OCI-LY7 (cell line): Measurements from ENCODE around the gene LRRFIP1. TPM values are rescaled to one million over a fixed set of nuclear protein-coding genes. Genes with fewer than 3 reads are reported as not detected.

ENCODE experiments used
- BruUV-seq: library from RNA; stranded (reverse); fragments of 400-500 nt; replicated peaks from 2 replicates; lab custom pipeline; 2021; lab: Mats Ljungman, UMichigan
- CTCF ChIA-PET: fragments of 300-600 bp; sonication (Branson Sonifier 250); formaldehyde crosslinking; loops from one replicate; lab custom pipeline; 2022; ENCODE audit warnings: antibody characterized with exemption; ENCODE audit not compliant: unreplicated experiment; lab: Charles Lee
- POLR2A ChIA-PET: fragments of 300-600 bp; sonication (Branson Sonifier 250); formaldehyde crosslinking; loops from one replicate; lab custom pipeline; 2022; ENCODE audit warnings: antibody characterized with exemption; lab: Charles Lee
- DNase-seq: peaks from one replicate; pipeline ENCODE4 v3.0.0-alpha.2; 2015; ENCODE audit warnings: low spot score
- H2AFZ ChIP-seq: fragments of 200-600 bp; sonication (generic), shearing (Covaris generic); 2 replicates; pipeline ENCODE4 v1.6.1; 2014; ENCODE audit warnings: mild to moderate bottlenecking, antibody characterized with exemption, low read length, moderate library complexity
- H3K27ac ChIP-seq: fragments of 200-600 bp; sonication (generic); 2 replicates; pipeline ENCODE4 v1.5.1; 2014; ENCODE audit warnings: mixed run types, low read depth, mild to moderate bottlenecking, moderate library complexity, low read length, inconsistent platforms; ENCODE audit not compliant: poor library complexity, severe bottlenecking
- H3K36me3 ChIP-seq: fragments of 200-600 bp; sonication (generic); 2 replicates; pipeline ENCODE4 v1.6.1; 2014; ENCODE audit warnings: mild to moderate bottlenecking, antibody characterized with exemption, low read length, moderate library complexity, mixed read lengths; ENCODE audit not compliant: insufficient read depth
- H3K4me1 ChIP-seq: fragments of 200-600 bp; sonication (generic); 2 replicates; pipeline ENCODE4 v1.5.1; 2014; ENCODE audit warnings: mild to moderate bottlenecking, low read length; ENCODE audit not compliant: insufficient read depth, poor library complexity, severe bottlenecking
- H3K4me2 ChIP-seq: fragments of 200-600 bp; sonication (generic); 2 replicates; pipeline ENCODE4 v1.6.1; 2014; ENCODE audit warnings: mild to moderate bottlenecking, low read length
- H3K4me3 ChIP-seq: fragments of 200-600 bp; sonication (generic); 2 replicates; pipeline ENCODE4 v1.5.1; 2014; ENCODE audit warnings: mild to moderate bottlenecking, low read depth, low read length; ENCODE audit not compliant: poor library complexity, severe bottlenecking
- H3K79me2 ChIP-seq: fragments of 200-600 bp; sonication (generic); 2 replicates; pipeline ENCODE4 v1.6.1; 2016; ENCODE audit warnings: low read depth, mild to moderate bottlenecking, low read length, moderate library complexity, mixed read lengths; ENCODE audit not compliant: insufficient read depth
- H3K9me2 ChIP-seq: fragments of 200-600 bp; sonication (generic); 2 replicates; pipeline ENCODE4 v1.6.1; 2016; ENCODE audit warnings: mild to moderate bottlenecking, low read length, mixed read lengths; ENCODE audit not compliant: insufficient read depth
- H3K9me3 ChIP-seq: fragments of 200-600 bp; sonication (generic); 2 replicates; pipeline ENCODE4 v1.6.1; 2014; ENCODE audit warnings: mild to moderate bottlenecking, mixed run types, low read length, mixed read lengths
- H4K20me1 ChIP-seq: fragments of 200-600 bp; sonication (generic); 2 replicates; pipeline ENCODE4 v1.6.1; 2014; ENCODE audit warnings: mild to moderate bottlenecking, antibody characterized with exemption, low read length, moderate library complexity, mixed read lengths; ENCODE audit not compliant: insufficient read depth
- EZH2phosphoT487 ChIP-seq: fragments of 200-600 bp; sonication (generic); IDR thresholded peaks from 2 replicates; pipeline ENCODE4 v1.6.1; 2018; ENCODE audit warnings: low read depth, borderline replicate concordance, mild to moderate bottlenecking, mixed run types, antibody characterized with exemption, low read length, moderate library complexity, mixed read lengths
- intact Hi-C: fragments of 100-400 bp; cut with micrococcal nuclease; formaldehyde crosslinking; loops from one replicate; pipeline ENCODE4 v1.10.0; 2022; ENCODE audit not compliant: unreplicated experiment
- total RNA-seq, 2 experiments: library from RNA; depleted of rRNA in 1 of 2; stranded (reverse); fragments of >200 nt in 1 of 2; shearing (Covaris generic) in 1 of 2; gene quantifications; 2 replicates each; pipeline ENCODE4 v1.2.3, GENCODE V29; 2014 to 2022
- TF ChIP-seq, protein P1 (sequence below): fragments of 200-600 bp; sonication (generic); conservative IDR thresholded peaks from 2 replicates; pipeline ENCODE4 v1.5.1; 2014; ENCODE audit warnings: mild to moderate bottlenecking, antibody characterized with exemption, low read length, moderate library complexity, mixed read lengths

LRRFIP1 gene
- total RNA-seq, 2 experiments from 2014 or later, result 95.7 to 216 TPM

DNA sequence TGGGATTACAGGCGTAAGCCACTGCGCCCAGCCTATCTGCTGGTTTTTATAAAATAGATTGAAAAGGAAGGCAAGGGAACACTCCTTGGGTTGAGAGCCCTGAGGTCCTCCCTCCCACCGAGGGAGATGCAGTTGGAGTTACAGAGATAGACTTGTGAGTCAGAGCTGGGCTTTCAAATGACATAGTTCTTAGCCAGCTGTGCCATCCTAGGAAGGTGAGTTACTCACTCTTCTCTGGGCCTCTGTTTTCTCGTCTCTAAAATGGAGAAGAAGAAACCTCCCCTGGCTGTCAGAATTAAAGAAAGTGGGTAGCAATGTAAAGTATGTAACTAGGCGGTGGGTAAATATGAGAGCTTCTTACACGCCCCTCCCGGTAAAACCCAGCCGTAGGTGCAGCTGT, 2.4 kb downstream of the LRRFIP1 start:
- no peaks in the 10 kb centered on the region for H3K9me2 ChIP-seq
- no peaks in the 10 kb centered on the region for H3K36me3 ChIP-seq
- no peak for DNase-seq
- no peaks in the 10 kb centered on the region for H4K20me1 ChIP-seq
- no peak overlapping the region for H2AFZ ChIP-seq
- no TSS peak for BruUV-seq
- TF ChIP-seq, protein P1, sequence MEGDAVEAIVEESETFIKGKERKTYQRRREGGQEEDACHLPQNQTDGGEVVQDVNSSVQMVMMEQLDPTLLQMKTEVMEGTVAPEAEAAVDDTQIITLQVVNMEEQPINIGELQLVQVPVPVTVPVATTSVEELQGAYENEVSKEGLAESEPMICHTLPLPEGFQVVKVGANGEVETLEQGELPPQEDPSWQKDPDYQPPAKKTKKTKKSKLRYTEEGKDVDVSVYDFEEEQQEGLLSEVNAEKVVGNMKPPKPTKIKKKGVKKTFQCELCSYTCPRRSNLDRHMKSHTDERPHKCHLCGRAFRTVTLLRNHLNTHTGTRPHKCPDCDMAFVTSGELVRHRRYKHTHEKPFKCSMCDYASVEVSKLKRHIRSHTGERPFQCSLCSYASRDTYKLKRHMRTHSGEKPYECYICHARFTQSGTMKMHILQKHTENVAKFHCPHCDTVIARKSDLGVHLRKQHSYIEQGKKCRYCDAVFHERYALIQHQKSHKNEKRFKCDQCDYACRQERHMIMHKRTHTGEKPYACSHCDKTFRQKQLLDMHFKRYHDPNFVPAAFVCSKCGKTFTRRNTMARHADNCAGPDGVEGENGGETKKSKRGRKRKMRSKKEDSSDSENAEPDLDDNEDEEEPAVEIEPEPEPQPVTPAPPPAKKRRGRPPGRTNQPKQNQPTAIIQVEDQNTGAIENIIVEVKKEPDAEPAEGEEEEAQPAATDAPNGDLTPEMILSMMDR, result no peak
- no peak for TF ChIP-seq EZH2phosphoT487
- no peak overlapping the region for H3K4me2 ChIP-seq
- peaks cover 32% of the 10 kb centered on the region for H3K4me1 ChIP-seq
- CTCF ChIA-PET, result no interaction called here
- POLR2A ChIA-PET, result interaction anchor here (1.1 kb wide), 1 partner anchor 101 kb away, joined by 6 read pairs; no protein-coding TSS in a partner anchor
- no peak overlapping the region for H3K4me3 ChIP-seq
- no peak overlapping the region for H3K27ac ChIP-seq
- intact Hi-C loops, result loop anchor here (10.0 kb wide), 1 partner anchor 145 kb away; no protein-coding TSS in a partner anchor
- H3K79me2 ChIP-seq, result no peaks in the 10 kb centered on the region
- H3K9me3 ChIP-seq, result peaks cover 2% of the 10 kb centered on the region; the same call in 1 of the 2 replicates

DNA sequence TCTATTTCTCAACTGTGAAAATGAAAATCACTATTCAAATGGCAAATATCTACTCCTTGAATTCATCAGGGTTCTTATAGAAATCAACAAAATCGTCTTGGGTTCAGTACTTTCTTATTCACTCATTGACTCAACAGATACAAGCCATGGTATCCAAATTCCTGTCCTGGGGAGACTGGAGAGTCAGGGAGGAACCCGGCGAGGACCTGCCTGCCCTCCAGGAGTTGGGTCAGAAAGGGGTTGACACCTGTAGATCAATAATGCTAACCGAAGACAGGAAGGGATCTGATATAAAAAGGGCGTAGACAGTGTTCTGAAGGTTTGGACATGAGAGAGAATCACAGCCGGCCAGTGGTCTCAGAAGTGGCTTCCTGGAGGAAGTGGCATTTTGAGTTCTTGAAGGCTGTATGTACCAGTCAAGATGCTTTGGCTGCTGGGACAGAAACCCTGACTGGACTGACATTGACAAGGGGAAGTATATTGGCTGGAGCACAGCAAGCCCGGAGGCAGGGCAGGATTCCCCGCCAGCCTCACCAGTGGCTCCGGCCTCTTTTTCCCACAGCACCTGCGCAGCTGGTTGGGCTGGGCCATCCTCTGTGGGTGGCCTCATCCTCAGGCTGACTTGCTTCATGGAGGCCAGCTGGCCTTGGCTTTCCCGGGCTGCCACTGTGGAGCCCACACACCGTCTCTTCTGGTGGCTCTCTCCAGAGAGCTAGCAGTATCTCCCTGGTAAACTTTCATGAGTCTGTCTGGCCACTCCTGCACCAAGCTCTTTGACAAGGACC, 3.0 kb downstream of the LRRFIP1 start:
- TF ChIP-seq, protein P1, result no peak
- no peak for TF ChIP-seq EZH2phosphoT487
- Histone ChIP-seq H3K9me3 (peaks cover 6% of the 10 kb centered on the region; the same call in 1 of the 2 replicates), H3K4me3 (no peak overlapping the region), H3K4me1 (peaks cover 29% of the 10 kb centered on the region), H2AFZ (no peak overlapping the region), H4K20me1 (no peaks in the 10 kb centered on the region), H3K36me3 (no peaks in the 10 kb centered on the region), H3K4me2 (peak overlapping the region; percentile 47), H3K27ac (no peak overlapping the region), H3K79me2 (no peaks in the 10 kb centered on the region), H3K9me2 (no peaks in the 10 kb centered on the region)
- no peak for DNase-seq
- BruUV-seq, result no TSS peak
- ChIA-PET POLR2A (interaction anchor here (1.1 kb wide), 1 partner anchor 100 kb away, joined by 6 read pairs; no protein-coding TSS in a partner anchor), CTCF (no interaction called here)
- intact Hi-C loops, result no loop called here
